ENCODE measurements around the gene SEPTIN7. TPM values are rescaled to one million over a fixed set of nuclear protein-coding genes. Genes with fewer than 3 reads are reported as not detected.

The SEPTIN7 gene
- total and polyA plus RNA-seq, 2 of the 4 experiments (the other 2 are of a cell fraction) = 150 to 239 TPM

DNA sequence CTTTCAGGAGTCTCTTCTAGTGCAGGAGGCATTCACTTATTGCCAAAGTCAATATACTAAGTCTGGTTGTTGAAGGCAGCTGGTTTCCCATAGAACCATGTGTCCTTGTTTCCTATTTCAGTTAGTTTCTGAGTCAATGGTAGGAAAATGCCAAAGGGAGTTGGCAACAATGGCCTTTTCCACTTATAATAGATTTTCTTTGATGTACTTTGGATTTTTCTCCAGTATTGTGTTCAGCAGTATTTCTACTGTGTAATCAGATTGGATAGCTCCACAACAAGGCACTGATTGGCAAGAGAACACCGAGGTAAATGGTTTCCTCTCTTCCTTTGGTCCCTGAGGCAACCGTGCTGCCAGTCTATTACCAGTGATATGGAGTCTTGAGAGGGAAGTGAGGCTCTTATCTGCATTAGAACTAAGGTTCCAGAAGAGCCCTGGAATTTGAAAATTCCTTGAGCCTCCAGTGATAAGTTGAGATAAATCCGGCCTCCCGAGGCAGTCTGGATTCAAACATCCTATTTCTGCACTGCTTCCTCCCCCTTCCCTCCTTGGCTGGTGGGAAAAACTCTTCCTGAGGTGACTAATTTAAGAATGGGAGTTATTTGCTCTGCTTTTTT, 7.9 kb upstream of the SEPTIN7 start:
- no TSS peak for BruUV-seq (replicated peaks)
- no peak overlapping the region for H3K4me3 ChIP-seq (ENCODE audit: insufficient read depth, low read depth, low read length)
- H3K4me1 ChIP-seq (ENCODE audit: control insufficient read depth, insufficient read depth, low read length) = no peaks in the 10 kb centered on the region; the same call in 1 of the 2 replicates
- H3K36me3 ChIP-seq (ENCODE audit: control insufficient read depth, insufficient read depth, low read length) = no peaks in the 10 kb centered on the region
- H2BK15ac ChIP-seq (ENCODE audit: low read depth, low read length) = no peak overlapping the region
- H3K4ac ChIP-seq (ENCODE audit: low read depth, low read length) = no peak overlapping the region
- no peaks in the 10 kb centered on the region for H3K27me3 ChIP-seq (ENCODE audit: control insufficient read depth, insufficient read depth, low read length)
- dilution Hi-C loops (cut with HindIII; ENCODE audit: low sequenced_read_pairs, unreplicated experiment) = no loop called here
- no peak overlapping the region for H3K18ac ChIP-seq (ENCODE audit: low read depth, low read length)
- H4K5ac ChIP-seq (ENCODE audit: low read depth, low read length) = no peak overlapping the region
- H3K4me2 ChIP-seq (ENCODE audit: low read depth, low read length) = no peak overlapping the region
- no peaks in the 10 kb centered on the region for H3K9me1 ChIP-seq (ENCODE audit: insufficient read depth, low read length)
- H3K56ac ChIP-seq (ENCODE audit: extremely low read depth, insufficient read depth, low read length) = no peak overlapping the region
- ChIA-PET CTCF (no interaction called here), POLR2A (ENCODE audit: unreplicated experiment) (no interaction called here)
- intact Hi-C loops (cut with micrococcal nuclease) = no loop called here
- ATAC-seq (ENCODE audit: low read depth) (peak; percentile 48; the same call in 1 of the 2 replicates), DNase-seq (peak; percentile 6)
- no peaks in the 10 kb centered on the region for H3K9me3 ChIP-seq (ENCODE audit: control insufficient read depth, insufficient read depth, low read length)
- H3K79me1 ChIP-seq (ENCODE audit: low read depth in 1 of 2, low read length in 2 of 2) = no peaks in the 10 kb centered on the region
- no peak overlapping the region for H2AFZ ChIP-seq (replicated peaks; ENCODE audit: low read length, poor library complexity)
- TF ChIP-seq, protein P1, sequence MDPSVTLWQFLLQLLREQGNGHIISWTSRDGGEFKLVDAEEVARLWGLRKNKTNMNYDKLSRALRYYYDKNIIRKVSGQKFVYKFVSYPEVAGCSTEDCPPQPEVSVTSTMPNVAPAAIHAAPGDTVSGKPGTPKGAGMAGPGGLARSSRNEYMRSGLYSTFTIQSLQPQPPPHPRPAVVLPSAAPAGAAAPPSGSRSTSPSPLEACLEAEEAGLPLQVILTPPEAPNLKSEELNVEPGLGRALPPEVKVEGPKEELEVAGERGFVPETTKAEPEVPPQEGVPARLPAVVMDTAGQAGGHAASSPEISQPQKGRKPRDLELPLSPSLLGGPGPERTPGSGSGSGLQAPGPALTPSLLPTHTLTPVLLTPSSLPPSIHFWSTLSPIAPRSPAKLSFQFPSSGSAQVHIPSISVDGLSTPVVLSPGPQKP (IDR thresholded peaks at IDR 0.05; ENCODE audit: borderline replicate concordance, low read depth, low read length) = no peak
- TF ChIP-seq CEBPB (IDR thresholded peaks at IDR 0.05; ENCODE audit: low read depth, low read length) (no peak), CHD1 (IDR thresholded peaks at IDR 0.05; ENCODE audit: low read depth, low read length) (no peak), RCOR1 (IDR thresholded peaks at IDR 0.05; ENCODE audit: insufficient replicate concordance, low read length) (no peak), MXI1 (IDR thresholded peaks at IDR 0.05; ENCODE audit: borderline replicate concordance, low read depth, low read length) (no peak), POLR2A (IDR thresholded peaks at IDR 0.05; ENCODE audit: low read depth, low read length) (no peak), FOS (IDR thresholded peaks at IDR 0.05; ENCODE audit: low read depth, low read length) (no peak), RFX5 (IDR thresholded peaks at IDR 0.05; ENCODE audit: low read depth, low read length) (no peak), SMC3 (IDR thresholded peaks at IDR 0.05; ENCODE audit: low read depth, low read length) (no peak), BHLHE40 (IDR thresholded peaks at IDR 0.05; ENCODE audit: low read depth, low read length) (no peak), MAZ (IDR thresholded peaks at IDR 0.05; ENCODE audit: borderline replicate concordance, low read depth, low read length) (no peak), RAD21 (IDR thresholded peaks at IDR 0.05; ENCODE audit: low read length) (no peak), MAFK (IDR thresholded peaks at IDR 0.05; ENCODE audit: low read depth, low read length) (no peak)
- TF ChIP-seq, protein P2, sequence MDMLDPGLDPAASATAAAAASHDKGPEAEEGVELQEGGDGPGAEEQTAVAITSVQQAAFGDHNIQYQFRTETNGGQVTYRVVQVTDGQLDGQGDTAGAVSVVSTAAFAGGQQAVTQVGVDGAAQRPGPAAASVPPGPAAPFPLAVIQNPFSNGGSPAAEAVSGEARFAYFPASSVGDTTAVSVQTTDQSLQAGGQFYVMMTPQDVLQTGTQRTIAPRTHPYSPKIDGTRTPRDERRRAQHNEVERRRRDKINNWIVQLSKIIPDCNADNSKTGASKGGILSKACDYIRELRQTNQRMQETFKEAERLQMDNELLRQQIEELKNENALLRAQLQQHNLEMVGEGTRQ (IDR thresholded peaks at IDR 0.05; ENCODE audit: low read depth, low read length) = no peak
- no peaks in the 10 kb centered on the region for H4K20me1 ChIP-seq (ENCODE audit: insufficient read depth, low read length)
- H2AK9ac ChIP-seq (replicated peaks; ENCODE audit: low read depth, low read length, poor library complexity) = no peak overlapping the region
- no peak overlapping the region for H2BK120ac ChIP-seq (ENCODE audit: low read depth, low read length)
- H4K8ac ChIP-seq (ENCODE audit: low read depth in 2 of 2, low read length in 2 of 2) = no peak overlapping the region
- WGBS, 2 experiments (ENCODE audit: extremely low coverage in 2 of 2, insufficient read length in 1 of 2) = no CpG with 5 or more reads among the region's 4 CpGs
- no peak overlapping the region for H3K9ac ChIP-seq (ENCODE audit: low read depth, low read length)
- H3K23ac ChIP-seq (ENCODE audit: low read depth, low read length) = no peak overlapping the region
- no peak overlapping the region for H3K27ac ChIP-seq (ENCODE audit: insufficient read depth, low read length)
- H2BK20ac ChIP-seq (ENCODE audit: low read depth, low read length) = no peak overlapping the region
- H3K14ac ChIP-seq (replicated peaks; ENCODE audit: low read depth, low read length) = 0 out of 2 replicates have a peak overlapping the region, but pooled peaks have one; percentile 29
- H4K91ac ChIP-seq (ENCODE audit: insufficient read depth, low read depth, low read length) = no peak overlapping the region
- no peak overlapping the region for H2AK5ac ChIP-seq (ENCODE audit: low read depth, low read length)
- in situ Hi-C loops (cut with MboI; ENCODE audit: low sequenced_read_pairs) = no loop called here
- H2BK5ac ChIP-seq (ENCODE audit: low read depth, low read length, poor library complexity, severe bottlenecking) = no peak overlapping the region
